K562 (cell line): ENCODE data around the gene TMEM184C. TPM values are rescaled to one million over a fixed set of nuclear protein-coding genes. Genes with fewer than 3 reads are reported as not detected.
A peak's percentile ranks its signal among the peaks of the same experiment; 100 is the strongest.

Experiments
- CHD7 ChIP-seq: fragments of 200-600 bp; sonication (generic); IDR thresholded peaks from one replicate; pipeline ENCODE4 v1.6.1; 2012; ENCODE audit warnings: mild to moderate bottlenecking, low read depth, low read length, inconsistent platforms
- CREBBP ChIP-seq: IDR thresholded peaks from one replicate; pipeline ENCODE4 v1.6.1; 2012; ENCODE audit warnings: low read depth, mild to moderate bottlenecking, control low read depth, inconsistent platforms, low read length
- DNMT1 ChIP-seq: fragments of 450-650 bp; IDR thresholded peaks from 2 replicates; pipeline ENCODE4 v1.6.1; 2016; ENCODE audit warnings: antibody characterized with exemption, mild to moderate bottlenecking
- FOXO4 ChIP-seq: fragments of 450-650 bp; formaldehyde crosslinking; IDR thresholded peaks from 2 replicates; pipeline ENCODE4 v1.4.0; 2020; ENCODE audit warnings: mild to moderate bottlenecking, moderate library complexity
- MEIS2 ChIP-seq: fragments of 450-650 bp; IDR thresholded peaks from 2 replicates; pipeline ENCODE4 v1.6.1; 2014; ENCODE audit warnings: mild to moderate bottlenecking; ENCODE audit not compliant: partially characterized antibody
- NCOA2 ChIP-seq, 2 experiments: fragments of 450-650 bp; IDR thresholded peaks; 2 replicates each; pipeline ENCODE4 v1.6.1; 2018; ENCODE audit warnings: mild to moderate bottlenecking in 2 of 2, moderate library complexity in 1 of 2; ENCODE audit not compliant: partially characterized antibody in 2 of 2
- NFATC3 ChIP-seq: fragments of 450-650 bp; IDR thresholded peaks from 2 replicates; pipeline ENCODE4 v1.6.1; 2017; ENCODE audit warnings: mild to moderate bottlenecking
- NFXL1 ChIP-seq: fragments of 450-650 bp; formaldehyde crosslinking; IDR thresholded peaks from 2 replicates; pipeline ENCODE4 v1.4.0; 2021; ENCODE audit warnings: mild to moderate bottlenecking
- RB1 ChIP-seq: fragments of 450-650 bp; IDR thresholded peaks from 2 replicates; pipeline ENCODE4 v1.6.1; 2017; ENCODE audit warnings: low read depth, mild to moderate bottlenecking
- ZNF24 ChIP-seq: fragments of 450-650 bp; IDR thresholded peaks from 2 replicates; pipeline ENCODE4 v1.6.1; 2016
- ZNF444 ChIP-seq: fragments of 250-450 bp; sonication (Bioruptor Pico); IDR thresholded peaks from 2 replicates; pipeline ENCODE4 v1.4.0; 2020; ENCODE audit warnings: mild to moderate bottlenecking, moderate library complexity
- polyA plus RNA-seq, 8 experiments: library from polyadenylated mRNA; depleted of rRNA in 4 of 8; stranded (reverse) in 5 of 8; unstranded in 3 of 8; fragments of >200 nt; fragmentation: Nextera tagmentation in 2 of 8; fragmentation: Illumina TruSeq in 1 of 8; extraction: Ambion mirVana in 2 of 8; extraction: Trizol in 1 of 8; gene quantifications; 2 replicates each; pipeline versions ENCODE4 v1.2.1 to v1.2.3, GENCODE V29; 2011 to 2014; ENCODE audit warnings: inconsistent platforms in 1 of 8, missing spikeins in 1 of 8
- total RNA-seq, 7 experiments: library from RNA; depleted of rRNA in 6 of 7; stranded (reverse); fragments of >200 nt in 6 of 7; fragmentation: Illumina TruSeq in 2 of 7; extraction: Trizol in 2 of 7; gene quantifications; 2 replicates each; pipeline versions ENCODE4 v1.2.1 to v1.2.3, GENCODE V29; 2011 to 2021; ENCODE audit warnings: low replicate concordance in 1 of 7
- TF ChIP-seq, protein P1 (sequence below): sonication (generic); formaldehyde crosslinking; IDR thresholded peaks from 2 replicates; pipeline ENCODE4 v1.9.0; 2022; ENCODE audit warnings: mild to moderate bottlenecking, missing genetic modification reagents

TMEM184C gene
- total and polyA plus RNA-seq, 9 of the 15 experiments (the other 6 are each of a cell fraction or from before 2014, with no cell fraction given), result 3.9 to 24.2 (median 18.2) TPM

DNA sequence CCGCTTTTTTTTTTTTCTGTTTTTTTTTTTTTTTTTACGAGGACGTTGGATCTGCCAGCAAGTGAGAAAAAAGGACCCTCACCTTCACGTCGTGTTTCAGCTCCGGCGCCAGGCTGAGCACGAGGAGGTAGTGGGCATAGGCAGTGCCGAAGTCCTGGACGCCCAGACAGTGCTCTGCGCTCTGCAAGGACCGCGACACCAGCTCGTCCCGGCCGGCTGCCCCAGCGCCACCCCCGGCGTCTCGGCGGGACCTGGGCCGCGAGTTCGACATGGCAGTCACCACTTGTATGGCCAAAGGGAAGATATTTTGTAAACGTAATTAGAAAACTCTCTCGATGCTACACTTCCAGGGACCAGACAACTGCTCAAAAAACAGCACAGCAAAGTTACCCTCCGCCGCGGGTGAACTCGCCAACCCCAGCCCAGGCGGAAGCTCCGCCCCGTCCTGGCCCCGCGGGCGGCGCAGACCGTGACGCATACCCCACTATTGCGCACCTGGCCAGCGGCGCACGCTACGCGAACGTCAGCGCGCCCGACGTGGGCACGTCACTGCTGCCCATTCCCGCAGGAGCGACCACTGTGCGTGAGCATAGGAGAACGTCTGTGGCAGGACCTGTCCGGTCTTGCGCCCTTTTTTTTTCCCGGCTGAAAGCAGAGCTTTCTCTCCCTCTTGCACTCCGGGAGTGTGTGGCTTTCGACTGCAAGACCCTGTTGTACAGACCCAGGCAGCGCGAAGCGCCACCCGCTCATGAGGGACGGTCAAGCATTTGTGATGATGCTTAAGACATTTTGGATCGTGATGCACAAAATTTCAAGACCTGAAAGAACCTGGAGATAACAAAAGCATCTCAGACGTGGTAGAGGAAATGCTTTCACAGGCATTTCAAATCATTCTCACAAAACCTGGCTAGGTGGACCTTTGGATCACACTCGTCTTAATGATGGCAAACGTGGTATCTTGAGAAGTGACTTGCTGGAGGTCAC is 66.8 kb downstream of the TMEM184C start, which contains the start of gene PRMT9 (continued):
- TF ChIP-seq RB1, result no peak; the same call in 1 of the 2 replicates
- no peak for TF ChIP-seq CREBBP
- TF ChIP-seq, protein P1, sequence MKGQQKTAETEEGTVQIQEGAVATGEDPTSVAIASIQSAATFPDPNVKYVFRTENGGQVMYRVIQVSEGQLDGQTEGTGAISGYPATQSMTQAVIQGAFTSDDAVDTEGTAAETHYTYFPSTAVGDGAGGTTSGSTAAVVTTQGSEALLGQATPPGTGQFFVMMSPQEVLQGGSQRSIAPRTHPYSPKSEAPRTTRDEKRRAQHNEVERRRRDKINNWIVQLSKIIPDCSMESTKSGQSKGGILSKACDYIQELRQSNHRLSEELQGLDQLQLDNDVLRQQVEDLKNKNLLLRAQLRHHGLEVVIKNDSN, result peak; percentile 74
- no peak for TF ChIP-seq NFATC3
- TF ChIP-seq ZNF444 (CRISPR knock-in tag), result no peak
- no peak for TF ChIP-seq FOXO4 (CRISPR knock-in tag)
- TF ChIP-seq DNMT1, result no peak
- peak; percentile 74 for TF ChIP-seq MEIS2
- TF ChIP-seq CHD7, result no peak
- TF ChIP-seq ZNF24, result 0 out of 2 replicates have a peak, but pooled peaks have one; percentile 57
- TF ChIP-seq NCOA2 (IDR thresholded peaks at IDR 0.05; ENCODE audit: partially characterized antibody in 2 of 2), result no peak
- no peak for TF ChIP-seq NFXL1 (CRISPR knock-in tag)
